ENCODE results near the gene ZNF33B.
A peak's percentile ranks its signal among the peaks of the same experiment; 100 is the strongest.
"Not testable (repeated sequence)": the region's sequence is repeated elsewhere in the genome, so short reads cannot be mapped to it uniquely, and the experiment has no call there.

Gene ZNF33B

DNA sequence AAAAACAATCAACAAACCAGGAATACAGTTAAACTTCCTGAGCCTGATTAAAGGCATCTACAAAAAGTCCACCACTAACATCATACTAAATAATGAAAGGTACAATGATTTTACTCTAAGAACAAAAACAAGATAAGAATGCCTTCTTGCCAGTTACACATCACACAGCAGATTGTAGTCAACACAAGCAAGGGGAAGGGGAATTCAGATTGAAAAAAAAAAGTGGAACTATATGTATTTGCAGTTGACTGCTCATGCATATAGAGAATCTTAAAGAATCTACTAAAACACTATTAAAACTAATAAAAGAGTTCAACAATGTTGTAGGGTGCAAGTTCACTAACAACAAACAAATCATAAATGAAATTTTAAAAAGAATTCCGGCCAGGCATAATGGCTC, 28.5 kb downstream of the ZNF33B start:
- no peak for DNase-seq

DNA sequence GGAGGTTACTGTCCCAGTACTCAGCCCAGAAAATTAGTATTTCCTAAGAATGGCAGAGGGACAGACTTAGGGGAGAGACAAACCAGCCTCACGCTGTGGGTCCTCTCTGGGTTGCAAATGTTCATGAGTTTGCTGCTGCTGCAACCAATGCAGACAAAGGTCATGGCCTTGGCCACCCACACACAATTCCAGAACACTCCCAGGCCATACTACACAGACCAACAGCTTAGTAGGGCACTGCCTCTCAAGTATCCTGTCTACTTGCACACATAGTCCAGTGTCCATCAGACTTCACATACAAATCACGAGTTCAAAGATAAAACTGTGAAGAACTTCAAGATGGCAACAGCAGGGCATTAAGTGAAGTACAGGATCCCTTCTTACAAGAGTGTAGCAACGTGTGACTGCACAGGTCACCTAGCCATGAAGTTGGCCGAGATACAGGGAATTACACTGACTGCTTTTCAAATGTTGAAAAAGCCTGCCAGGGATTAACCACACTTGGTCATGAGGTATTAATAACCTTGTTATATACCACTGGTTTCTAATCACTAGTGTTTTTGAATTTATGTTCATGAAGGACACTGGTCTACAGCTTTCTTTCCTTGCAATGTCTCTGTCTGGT, 40.0 kb downstream of the ZNF33B start:
- DNase-seq = no peak

DNA sequence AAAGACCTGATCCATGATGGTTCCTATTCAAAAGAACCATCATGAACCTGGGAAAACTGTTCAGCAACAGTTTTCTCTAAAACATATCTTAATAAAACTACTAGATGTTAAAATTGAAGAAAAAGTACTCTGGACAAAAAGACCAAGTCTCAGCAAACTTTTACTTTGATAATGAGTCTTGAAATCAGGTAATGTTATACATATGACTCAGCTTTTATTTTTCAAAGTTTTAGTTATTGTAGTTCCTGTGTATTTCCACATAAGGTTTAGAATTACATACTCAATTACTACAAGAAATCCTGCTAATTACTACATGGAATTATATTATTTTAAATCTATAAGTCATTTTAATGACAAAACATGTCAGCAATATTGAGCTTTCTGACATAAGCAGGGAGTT, 42.2 kb downstream of the ZNF33B start:
- DNase-seq = no peak

DNA sequence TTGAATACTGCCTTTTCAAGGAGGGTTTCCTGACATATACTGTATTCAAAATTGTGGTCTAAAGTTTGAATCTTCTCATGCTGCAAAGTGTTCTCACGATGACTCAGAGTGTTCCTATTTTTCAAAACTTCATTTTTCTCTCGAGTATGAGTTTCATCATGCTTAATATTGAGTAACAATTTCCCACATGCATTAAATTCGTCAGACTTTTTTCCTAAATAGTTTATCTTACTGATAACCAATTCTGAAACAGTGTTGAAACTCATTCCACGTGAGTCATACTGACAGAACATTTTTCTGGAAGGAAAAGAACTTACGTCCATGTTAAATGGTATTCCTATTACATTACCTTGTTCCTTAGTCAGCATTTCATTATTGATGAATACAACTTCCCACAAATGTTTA, 44.1 kb downstream of the ZNF33B start:
- no peak for DNase-seq

DNA sequence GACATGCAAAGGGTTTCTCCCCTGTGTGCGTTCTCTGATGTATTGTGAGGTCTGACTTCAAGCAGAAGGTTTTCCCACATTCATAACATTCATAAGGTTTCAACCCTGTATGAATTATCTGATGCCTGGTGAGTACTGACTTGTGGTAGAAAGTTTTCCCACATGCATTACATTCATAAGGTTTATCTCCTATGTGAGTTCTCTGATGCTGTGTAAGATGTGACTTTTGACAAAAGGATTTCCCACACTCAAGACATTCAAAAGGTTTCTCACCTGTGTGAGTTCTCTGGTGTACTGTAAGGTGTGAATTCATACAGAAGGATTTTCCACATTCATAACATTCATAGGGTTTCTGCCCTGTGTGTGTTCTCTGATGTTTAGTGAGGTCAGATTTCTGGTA, 45.1 kb downstream of the ZNF33B start:
- DNase-seq = no peak

DNA sequence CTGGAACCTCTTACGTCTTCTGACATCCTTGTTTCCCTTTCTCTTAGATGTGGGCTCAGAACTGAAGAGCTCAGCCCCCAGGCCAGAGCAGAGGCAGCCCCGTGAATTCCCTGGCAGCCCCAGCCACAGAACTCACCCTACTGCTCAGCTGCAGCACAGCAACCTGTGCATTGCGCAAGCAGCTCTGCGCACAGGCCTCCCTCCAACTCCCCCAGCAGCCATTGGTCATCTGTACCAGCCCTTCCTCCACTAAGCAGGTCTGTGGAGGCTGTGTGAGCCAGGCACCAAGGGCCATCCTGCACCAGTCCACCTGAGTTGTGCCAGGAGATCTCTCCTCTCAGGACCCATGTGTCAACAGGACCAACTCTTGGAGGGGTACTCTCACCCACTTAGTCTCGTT, 54.5 kb downstream of the ZNF33B start:
- no peak for DNase-seq

DNA sequence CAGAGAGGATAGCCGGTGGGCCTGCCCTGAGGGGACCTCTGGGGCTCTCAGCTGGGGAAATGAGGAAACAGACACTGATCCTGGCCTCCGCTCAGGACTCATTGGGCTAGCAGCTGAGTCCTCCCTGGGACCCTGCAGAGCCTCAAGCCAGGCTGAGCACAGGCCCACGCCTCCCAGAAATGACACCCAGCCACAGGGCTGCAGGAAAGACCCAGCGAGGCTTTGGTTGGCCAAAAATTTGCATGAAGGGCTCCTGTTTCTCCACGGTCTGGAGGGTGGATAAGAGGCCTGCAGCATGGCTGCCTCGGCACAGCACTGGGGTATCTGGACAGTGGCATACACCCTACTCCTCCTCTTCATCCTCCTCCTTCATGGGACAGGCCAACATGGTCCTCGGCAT, 60.4 kb downstream of the ZNF33B start:
- no peak for DNase-seq

DNA sequence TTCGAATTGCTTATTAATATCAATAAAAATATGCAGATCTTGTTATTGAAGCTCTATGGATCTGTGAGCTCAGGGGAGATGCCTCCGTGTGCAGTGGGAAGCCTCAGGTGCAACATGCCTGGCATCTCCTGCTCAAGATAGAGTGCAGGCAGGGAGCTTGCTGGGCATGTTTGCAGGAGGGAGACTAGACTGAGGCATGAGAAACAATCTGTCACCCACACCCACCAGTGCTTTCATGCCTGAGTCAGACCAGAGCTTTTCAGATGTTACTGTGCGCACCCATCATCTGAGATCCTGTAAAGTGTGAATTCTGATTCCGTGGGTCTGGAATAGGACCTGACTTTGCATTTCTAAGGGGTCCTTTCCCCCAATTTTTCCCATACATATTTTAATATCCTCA, 62.0 kb downstream of the ZNF33B start:
- DNase-seq = no peak

DNA sequence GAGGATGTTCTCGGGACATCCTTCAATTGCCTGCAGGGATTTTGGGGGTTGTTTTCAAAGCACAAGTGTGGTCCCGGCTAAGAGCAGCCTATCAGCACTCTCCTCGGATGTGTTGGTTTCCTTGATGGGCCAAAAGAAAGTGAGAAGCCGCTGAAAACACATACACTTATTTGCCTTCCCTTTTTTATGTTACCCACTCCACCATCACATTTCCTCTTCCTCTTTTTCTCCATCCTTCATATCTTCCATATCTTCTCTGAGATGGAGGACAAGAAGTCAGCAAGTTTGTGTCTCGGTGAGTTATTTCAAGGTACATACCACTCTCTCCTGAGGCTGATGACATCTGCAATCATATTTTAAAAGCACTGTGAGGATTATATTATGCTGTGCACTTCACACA, 64.0 kb downstream of the ZNF33B start:
- no peak for DNase-seq

DNA sequence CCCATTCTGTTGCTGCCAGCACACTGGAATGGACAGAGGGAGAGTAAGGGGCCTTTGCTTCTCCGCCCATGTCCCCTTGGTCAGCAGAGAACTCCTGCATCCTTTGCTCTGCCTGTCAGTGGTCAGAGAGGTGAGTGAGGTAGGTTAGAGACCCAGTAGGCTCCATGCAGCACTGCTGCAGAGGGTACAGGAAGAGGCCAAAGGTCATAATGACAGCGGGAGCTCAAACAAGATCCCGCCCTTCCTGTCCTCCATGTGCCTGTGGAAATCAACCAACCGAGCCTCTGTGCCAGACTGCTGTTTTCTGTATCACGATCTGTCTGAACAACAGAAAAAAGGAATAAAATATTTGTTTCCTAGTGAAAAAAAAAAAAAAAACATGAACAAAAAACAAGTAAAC, 81.4 kb downstream of the ZNF33B start:
- DNase-seq = no peak

DNA sequence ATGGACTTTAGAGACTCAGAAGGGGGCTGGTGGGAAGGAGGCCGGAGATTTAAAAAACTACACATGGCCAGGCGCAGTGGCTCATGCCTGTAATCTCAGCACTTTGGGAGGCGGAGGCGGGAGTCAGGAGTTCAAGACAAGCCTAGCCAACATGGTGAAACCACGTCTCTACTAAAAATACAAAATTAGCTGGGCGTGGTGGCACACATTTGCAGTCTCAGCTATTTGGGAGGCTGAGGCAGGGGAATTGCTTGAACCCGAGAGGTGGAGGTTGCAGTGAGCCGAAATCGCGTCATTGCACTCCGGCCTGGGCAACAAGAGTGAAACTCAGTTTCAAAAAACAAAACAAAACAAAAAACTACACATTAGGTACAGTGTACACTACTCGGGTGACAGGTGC, 84.8 kb downstream of the ZNF33B start:
- not testable (repeated sequence) for DNase-seq

DNA sequence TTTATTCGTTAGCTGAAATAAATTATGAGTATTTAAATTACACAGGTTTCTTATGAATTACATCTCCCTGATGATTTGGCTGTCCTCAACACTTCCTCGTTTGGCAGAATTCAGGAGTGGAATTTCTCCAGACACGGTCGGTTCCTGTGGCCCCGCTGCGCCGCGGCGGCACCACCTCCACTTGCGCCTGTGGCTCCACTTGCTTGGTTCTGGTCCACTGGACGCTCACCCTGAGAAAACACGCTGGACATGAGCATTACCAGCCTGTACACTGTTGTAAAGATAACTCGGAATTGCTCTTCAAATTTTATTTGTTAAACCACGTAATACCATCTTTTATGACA, 85.3 kb downstream of the ZNF33B start:
- no peak for DNase-seq

DNA sequence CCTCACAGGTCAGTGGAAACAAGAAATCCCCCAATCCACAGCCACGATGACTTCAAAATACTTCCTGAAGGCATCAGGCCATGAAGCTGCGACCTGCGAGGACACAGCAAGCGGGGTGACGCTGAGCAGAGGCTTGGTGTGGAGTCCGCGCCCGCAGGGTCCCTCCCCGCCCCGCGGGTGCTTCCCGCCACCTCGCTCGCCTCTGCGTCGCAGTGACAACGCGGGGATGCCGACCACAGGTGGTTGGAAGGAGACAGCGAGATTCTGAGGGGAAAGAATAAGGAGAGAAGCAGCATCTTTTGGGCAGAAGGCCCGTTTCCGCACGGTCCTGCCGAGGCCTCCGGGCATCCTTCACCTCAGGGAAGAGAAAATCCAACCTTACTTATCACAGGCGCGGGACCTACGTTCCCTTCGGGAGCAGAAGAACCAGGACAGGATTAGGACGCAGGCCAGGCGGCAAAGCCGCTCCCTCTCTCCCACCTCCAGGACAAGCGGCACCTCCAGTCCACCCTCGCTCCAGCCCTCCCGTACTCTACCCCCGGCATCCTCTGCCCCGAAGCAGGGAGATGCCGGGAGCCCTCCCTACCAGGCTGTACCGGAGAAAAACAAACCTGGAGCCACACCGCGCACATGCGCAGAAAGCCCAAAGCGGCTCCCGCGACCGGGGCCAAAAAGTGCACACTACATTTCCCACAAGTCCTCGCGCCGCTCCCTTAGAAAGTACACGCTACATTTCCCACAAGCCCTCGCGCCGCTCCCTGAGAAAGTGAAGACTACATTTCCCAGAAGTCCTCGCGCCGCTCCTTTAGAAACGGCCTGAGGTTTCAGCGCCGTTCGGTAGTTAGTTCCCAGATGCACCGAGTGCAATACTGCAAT, 85.9 kb downstream of the ZNF33B start:
- DNase-seq = peak; percentile 94

DNA sequence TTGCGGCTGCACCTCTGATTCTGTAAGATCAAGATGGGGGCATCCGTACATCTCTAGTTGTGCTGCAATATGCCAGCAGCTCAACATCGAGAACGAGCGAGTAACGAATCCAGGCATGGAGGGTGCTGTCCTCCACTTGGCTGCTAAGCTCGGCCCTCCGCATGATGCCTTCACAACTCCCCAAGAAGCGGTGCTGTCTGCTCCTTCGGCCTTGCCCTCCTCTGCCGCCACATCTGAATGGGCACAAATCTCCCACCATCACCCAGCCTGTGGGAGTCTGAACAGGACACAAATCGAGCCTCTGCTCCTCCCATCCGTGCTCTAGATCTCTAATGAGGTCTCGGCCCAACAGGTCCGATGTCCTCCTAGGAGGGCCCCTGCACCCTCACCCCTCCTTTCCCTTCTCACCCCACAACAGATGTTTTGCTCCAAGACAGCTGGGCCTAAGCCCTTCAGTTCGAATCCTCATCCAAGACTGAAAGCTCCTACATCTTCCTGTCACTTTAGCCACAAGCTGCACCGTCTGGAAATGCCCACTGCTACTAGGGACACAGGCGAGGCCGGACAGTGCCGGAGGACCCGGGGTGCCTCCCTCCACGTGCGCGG, 86.7 kb downstream of the ZNF33B start:
- no peak for DNase-seq

DNA sequence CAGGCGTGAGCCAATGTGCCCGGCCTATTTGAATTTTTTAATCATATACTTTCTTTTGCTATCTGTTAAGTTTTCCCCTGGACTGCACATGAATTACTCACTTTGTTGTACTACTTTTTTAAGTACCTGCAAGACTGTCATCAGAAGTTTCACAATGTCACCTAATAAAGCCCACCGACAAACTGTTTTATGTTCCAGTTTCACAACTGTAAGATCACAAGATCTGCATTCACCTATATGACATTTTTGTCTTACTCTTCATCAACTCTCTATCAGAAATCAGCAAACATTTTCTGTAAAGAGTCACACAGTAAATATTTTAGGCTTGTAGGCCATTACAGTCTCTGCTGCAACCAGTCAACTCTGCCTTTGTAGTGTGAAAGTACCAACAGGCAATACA, 88.5 kb downstream of the ZNF33B start:
- DNase-seq = no peak

DNA sequence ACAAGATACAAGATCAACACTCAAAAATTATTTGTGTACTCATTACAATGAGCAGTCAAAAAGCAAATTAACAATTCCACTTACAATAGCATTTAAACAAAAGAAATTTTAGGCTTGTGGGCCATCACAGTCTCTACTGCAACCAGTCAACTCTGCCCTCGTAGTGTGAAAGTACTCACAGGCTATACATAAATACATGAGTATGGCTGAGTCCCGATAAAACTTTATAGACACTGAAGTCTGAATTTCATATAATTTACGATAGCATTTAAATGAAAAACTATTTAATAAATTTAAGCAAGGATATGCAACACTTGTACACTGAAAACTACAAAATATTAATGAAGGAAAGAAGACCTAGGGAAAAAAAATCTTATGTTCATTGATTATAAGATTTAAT, 90.1 kb downstream of the ZNF33B start:
- DNase-seq = no peak

DNA sequence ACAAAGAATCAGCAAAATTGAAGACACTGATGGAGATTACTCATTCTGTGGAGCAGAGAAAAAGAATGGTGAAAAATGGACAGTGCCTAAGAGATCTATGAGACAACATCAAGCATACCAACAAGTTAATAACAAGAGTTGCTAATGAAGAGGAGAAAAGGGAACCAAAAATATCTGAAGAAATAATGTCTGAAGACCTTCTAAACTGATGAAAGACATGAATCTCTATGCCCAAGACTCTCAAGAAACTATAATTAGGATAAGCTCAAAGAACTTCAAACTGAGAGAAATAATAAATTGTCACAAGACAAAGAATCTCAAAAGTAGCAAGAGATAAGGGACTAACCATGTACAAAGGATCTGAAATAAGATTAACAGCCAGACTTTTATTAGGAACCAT, 93.4 kb downstream of the ZNF33B start:
- DNase-seq = no peak

DNA sequence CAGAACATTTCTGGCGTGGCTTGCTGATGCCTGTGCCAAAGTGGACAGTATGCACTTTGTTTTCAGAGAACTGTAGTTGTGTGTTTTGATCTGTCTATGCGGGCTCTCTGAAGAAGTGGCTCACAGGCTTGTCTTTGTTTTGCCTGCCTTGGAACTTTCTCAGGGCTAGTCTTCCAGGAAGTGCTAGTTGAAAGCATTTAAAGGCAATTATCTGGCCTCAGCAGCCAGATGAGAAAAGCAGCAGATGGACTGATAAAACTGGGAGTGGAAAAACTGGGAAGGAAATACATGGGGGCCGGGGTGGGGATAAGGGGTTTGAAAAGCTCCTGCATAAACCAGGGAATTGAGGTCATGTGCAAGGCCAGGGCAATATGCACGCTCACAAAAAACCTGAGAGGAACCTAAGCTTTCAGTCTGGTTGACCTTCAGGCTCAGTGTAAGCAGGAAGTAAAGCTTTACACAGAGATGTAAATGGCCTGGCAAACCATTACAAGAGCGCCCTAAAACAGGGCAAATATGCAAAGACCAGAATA, 94.5 kb downstream of the ZNF33B start:
- no peak for DNase-seq

Measured in activated naive CD4-positive, alpha-beta T cell treated with anti-CD3 and anti-CD28 coated beads, Interleukin-2, amount 50 U/mL, for 16 hours (primary cell).